ENCODE results near the gene SCAMP5.
A peak's percentile ranks its signal among the peaks of the same experiment; 100 is the strongest.

The SCAMP5 gene, protein sequence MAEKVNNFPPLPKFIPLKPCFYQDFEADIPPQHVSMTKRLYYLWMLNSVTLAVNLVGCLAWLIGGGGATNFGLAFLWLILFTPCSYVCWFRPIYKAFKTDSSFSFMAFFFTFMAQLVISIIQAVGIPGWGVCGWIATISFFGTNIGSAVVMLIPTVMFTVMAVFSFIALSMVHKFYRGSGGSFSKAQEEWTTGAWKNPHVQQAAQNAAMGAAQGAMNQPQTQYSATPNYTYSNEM

DNA sequence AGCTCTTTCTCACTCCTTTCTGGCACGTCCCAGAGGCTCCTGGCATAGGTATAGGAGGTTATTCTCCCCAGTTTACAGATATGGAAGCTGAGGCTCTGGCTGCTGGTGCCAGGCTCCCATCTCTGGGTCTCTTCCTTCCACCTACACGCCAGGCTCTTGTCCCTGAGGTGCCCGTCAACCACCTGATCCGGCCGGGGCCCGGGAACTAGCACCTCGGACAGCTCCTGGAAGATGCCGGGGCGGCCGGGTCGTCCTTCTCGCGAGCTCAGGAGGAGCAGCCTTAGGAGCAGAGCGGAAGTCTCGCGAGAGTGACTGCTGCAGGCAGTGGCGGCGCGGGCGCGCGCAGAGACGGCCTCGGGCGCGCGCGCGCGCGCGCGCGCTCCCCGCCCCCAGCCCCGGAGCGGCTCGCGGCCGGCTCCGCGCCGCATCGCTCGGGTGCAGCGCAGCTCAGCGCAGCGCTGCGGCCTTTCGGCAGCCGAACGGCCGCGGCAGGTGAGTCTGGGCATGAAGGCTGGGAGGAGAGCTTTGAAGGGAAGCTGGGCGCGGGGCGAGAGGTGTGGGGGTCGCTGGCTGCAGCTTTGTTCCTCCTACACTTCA is at the start of gene SCAMP5:
SCAMP5 (plus strand) TSS at position 382 of the 597 bp plus-strand sequence. CDS start 16,277 bp downstream, outside the sequence.
- peak; percentile 91 for DNase-seq (ENCODE audit: low read depth, low spot score)
- H3K9me3 ChIP-seq (ENCODE audit: control insufficient read depth, insufficient read depth, low read length), result no peaks in the 10 kb centered on the region
- peaks cover 2% of the 10 kb centered on the region; the same call in 1 of the 2 replicates for H3K4me1 ChIP-seq (ENCODE audit: control insufficient read depth, insufficient read depth, low read length)
- H3K36me3 ChIP-seq (ENCODE audit: control insufficient read depth, insufficient read depth, low read length), result no peaks in the 10 kb centered on the region
- H3K27ac ChIP-seq (ENCODE audit: low read length), result no peak within 1 kb of the TSS
- no CpG with 5 or more reads among the region's 58 CpGs for WGBS (ENCODE audit: insufficient coverage, insufficient read length)
- no peaks in the 10 kb centered on the region for H3K27me3 ChIP-seq (ENCODE audit: control insufficient read depth, insufficient read depth, low read length)
- H3K4me3 ChIP-seq (ENCODE audit: low read length), result peak within 1 kb of the TSS; percentile 81; the same call in 1 of the 2 replicates

DNA sequence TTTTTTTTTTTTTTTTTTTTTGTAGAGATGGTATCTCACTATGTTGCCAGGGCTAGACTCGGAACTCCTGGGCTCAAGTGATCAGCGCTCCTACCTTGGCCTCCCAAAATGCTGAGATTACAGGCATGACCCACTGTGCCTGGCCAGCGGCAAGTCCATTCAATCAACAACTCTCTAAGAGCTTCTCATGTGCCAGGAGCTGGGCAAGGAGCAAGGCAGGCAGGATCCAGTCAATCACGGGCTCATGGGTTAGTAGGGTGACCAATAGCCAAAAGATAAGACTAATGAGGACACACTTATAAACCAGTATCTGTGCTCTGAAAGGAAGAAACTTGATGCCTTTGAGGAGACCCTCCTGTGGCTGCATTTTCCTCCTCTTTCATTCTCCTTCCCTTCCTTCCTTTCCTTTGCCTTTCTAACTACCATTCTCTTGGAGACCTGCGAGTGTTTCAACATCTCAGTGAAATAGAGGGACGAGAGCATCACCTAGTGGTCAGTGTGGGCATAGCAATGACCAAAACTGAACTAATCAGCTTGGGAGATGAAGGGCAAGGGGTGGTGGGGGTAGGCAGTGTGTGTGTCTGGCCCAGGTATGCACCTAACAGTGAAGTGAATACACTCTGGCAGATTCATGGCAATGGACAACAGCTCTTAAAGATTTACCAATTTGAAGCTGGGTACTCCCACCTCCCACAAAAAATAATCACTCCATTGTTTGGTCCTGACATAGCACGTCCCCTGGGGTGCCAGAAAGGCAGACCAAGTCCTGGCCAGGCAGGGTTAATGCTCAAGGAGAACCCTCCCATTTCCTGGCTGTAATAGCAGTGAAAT is 45.1 kb upstream of the SCAMP5 start:
- Histone ChIP-seq H3K4me1 (ENCODE audit: control insufficient read depth, insufficient read depth, low read length) (peaks cover 9% of the 10 kb centered on the region), H3K4me3 (ENCODE audit: low read length) (no peak overlapping the region), H3K36me3 (ENCODE audit: control insufficient read depth, insufficient read depth, low read length) (no peaks in the 10 kb centered on the region), H3K27ac (ENCODE audit: low read length) (no peak overlapping the region), H3K27me3 (ENCODE audit: control insufficient read depth, insufficient read depth, low read length) (peaks cover 1% of the 10 kb centered on the region; the same call in 1 of the 2 replicates), H3K9me3 (ENCODE audit: control insufficient read depth, insufficient read depth, low read length) (no peaks in the 10 kb centered on the region)
- peak; percentile 92 for DNase-seq (ENCODE audit: low read depth, low spot score)
- no CpG with 5 or more reads among the region's 7 CpGs for WGBS (ENCODE audit: insufficient coverage, insufficient read length)

DNA sequence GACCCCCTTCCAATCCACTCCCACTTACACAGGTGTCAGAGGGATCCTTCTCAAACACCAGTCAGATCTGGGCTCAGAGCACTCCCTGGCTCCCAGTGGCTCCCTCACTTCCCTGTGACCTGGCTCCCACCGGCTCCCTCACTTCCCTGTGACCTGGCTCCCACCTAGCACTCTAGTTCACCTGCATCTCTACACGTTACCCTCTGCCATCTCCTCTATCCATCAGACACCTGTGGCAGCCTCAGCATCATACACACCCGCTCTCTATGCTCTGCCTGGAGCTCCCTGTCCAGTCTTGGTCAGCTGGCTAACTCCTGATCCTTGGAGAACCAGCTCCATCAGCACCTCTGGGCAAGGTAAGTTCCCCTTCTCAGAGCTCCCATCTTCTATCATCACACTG is 44.4 kb upstream of the SCAMP5 start:
- H3K9me3 ChIP-seq (ENCODE audit: control insufficient read depth, insufficient read depth, low read length), result no peaks in the 10 kb centered on the region
- no peak for DNase-seq (ENCODE audit: low read depth, low spot score)
- no peak overlapping the region for H3K27ac ChIP-seq (ENCODE audit: low read length)
- WGBS (ENCODE audit: insufficient coverage, insufficient read length), result no CpG with 5 or more reads among the region's 3 CpGs
- H3K36me3 ChIP-seq (ENCODE audit: control insufficient read depth, insufficient read depth, low read length), result no peaks in the 10 kb centered on the region
- H3K4me3 ChIP-seq (ENCODE audit: low read length), result no peak overlapping the region
- H3K4me1 ChIP-seq (ENCODE audit: control insufficient read depth, insufficient read depth, low read length), result peaks cover 9% of the 10 kb centered on the region
- H3K27me3 ChIP-seq (ENCODE audit: control insufficient read depth, insufficient read depth, low read length), result peaks cover 6% of the 10 kb centered on the region; the same call in 1 of the 2 replicates

DNA sequence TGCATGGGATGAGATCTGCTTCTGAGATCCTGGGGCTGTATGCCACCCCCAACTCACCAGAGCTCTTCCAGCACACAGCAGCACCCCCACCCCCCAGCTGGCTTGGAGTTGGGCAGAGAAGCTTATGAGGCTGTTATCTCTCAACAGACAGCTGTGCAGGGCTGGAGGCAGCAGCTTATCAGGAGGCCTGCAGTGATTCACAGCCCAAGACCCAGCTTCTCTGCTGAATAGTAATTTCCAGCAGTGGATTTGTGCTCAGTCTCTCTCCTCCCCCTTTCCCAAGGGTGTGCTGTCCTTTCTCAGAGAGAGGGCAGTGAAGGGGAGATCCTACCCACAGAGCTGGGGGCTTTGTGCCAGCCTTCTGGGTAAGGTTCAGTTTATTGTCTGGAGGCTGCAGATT is 40.8 kb upstream of the SCAMP5 start:
- Histone ChIP-seq H3K4me3 (ENCODE audit: low read length) (no peak overlapping the region), H3K36me3 (ENCODE audit: control insufficient read depth, insufficient read depth, low read length) (no peaks in the 10 kb centered on the region; the same call in 1 of the 2 replicates), H3K9me3 (ENCODE audit: control insufficient read depth, insufficient read depth, low read length) (no peaks in the 10 kb centered on the region), H3K27me3 (ENCODE audit: control insufficient read depth, insufficient read depth, low read length) (peaks cover 18% of the 10 kb centered on the region; the same call in 1 of the 2 replicates), H3K27ac (ENCODE audit: low read length) (no peak overlapping the region), H3K4me1 (ENCODE audit: control insufficient read depth, insufficient read depth, low read length) (peaks cover 12% of the 10 kb centered on the region)
- no peak for DNase-seq (ENCODE audit: low read depth, low spot score)

DNA sequence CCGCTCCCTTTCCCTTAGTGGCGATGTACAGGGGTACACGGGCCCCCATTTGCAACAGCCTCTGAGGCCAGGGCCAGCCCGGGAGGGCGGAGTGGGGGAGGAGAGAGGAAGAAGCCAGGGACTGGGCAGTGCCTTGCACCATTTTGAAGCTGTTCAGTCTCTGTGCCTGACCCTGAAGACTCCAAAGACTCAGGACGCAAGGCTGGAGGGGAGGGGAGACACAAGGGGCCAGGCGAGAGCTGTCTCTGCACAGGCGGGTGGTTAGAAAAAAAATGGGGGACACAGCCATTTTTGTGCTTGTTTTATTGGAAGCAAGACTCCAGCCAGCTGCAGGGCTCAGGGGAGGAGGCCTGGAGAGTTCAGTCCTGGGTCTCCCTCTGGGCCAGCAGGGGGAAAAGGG is 40.3 kb upstream of the SCAMP5 start:
- H3K4me3 ChIP-seq (ENCODE audit: low read length), result no peak overlapping the region
- no CpG with 5 or more reads among the region's 8 CpGs for WGBS (ENCODE audit: insufficient coverage, insufficient read length)
- DNase-seq (ENCODE audit: low read depth, low spot score), result no peak

DNA sequence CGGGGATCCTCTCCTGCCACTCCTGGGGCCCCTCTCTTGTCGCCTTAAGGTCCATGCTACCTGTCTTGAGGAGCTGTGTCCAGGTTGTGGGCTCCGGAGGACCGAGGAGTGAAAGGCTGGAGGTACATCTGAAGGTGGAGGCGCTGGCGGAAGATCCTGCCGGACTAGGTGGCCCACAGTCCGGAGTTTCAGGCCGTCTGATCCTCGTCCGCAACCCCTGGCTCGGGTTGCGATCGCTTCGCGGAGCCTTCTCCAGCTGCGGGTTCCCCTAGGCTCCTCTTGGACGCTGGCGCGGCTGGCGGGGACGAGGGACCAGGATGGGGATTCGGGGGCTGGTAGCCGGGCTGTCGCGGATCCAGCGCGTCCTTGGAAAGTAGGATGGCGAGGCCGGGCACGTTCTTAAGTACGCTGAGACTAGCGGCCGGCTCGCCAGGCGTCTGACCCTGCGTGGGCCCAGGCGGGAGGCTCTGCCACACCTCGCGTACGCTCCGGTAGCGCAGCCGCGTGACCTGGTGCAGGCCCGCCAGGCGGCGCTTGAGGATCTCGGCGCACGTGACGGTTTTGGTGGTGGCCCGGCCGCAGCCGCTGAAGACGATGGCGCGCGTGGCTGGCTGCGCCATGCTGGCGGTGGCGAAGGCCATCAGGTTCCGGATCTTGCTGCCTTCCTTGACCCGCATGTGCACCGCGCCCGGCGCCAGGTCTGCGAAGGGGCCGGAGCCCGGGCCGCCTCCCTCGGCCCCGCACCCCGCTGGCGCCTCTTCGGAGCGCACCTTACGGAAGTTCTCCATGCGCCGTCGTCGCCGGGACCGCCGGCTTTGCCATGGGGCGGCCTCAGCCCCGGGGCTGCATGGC is 39.3 kb upstream of the SCAMP5 start:
- H3K27ac ChIP-seq (ENCODE audit: low read length), result no peak overlapping the region
- H3K4me1 ChIP-seq (ENCODE audit: control insufficient read depth, insufficient read depth, low read length), result peaks cover 5% of the 10 kb centered on the region
- H3K27me3 ChIP-seq (ENCODE audit: control insufficient read depth, insufficient read depth, low read length), result peaks cover 19% of the 10 kb centered on the region; the same call in 1 of the 2 replicates
- DNase-seq (ENCODE audit: low read depth, low spot score), result no peak
- no peaks in the 10 kb centered on the region for H3K9me3 ChIP-seq (ENCODE audit: control insufficient read depth, insufficient read depth, low read length)
- no CpG with 5 or more reads among the region's 88 CpGs for WGBS (ENCODE audit: insufficient coverage, insufficient read length)
- H3K4me3 ChIP-seq (ENCODE audit: low read length), result peak overlapping the region; percentile 48; the same call in 1 of the 2 replicates
- no peaks in the 10 kb centered on the region; the same call in 1 of the 2 replicates for H3K36me3 ChIP-seq (ENCODE audit: control insufficient read depth, insufficient read depth, low read length)

More for the DNA sequence above, 40.3 kb upstream of the SCAMP5 start:
- H3K9me3 ChIP-seq (ENCODE audit: control insufficient read depth, insufficient read depth, low read length), result no peaks in the 10 kb centered on the region
- no peaks in the 10 kb centered on the region; the same call in 1 of the 2 replicates for H3K36me3 ChIP-seq (ENCODE audit: control insufficient read depth, insufficient read depth, low read length)
- H3K27ac ChIP-seq (ENCODE audit: low read length), result no peak overlapping the region
- peaks cover 11% of the 10 kb centered on the region for H3K4me1 ChIP-seq (ENCODE audit: control insufficient read depth, insufficient read depth, low read length)
- peaks cover 19% of the 10 kb centered on the region; the same call in 1 of the 2 replicates for H3K27me3 ChIP-seq (ENCODE audit: control insufficient read depth, insufficient read depth, low read length)

DNA sequence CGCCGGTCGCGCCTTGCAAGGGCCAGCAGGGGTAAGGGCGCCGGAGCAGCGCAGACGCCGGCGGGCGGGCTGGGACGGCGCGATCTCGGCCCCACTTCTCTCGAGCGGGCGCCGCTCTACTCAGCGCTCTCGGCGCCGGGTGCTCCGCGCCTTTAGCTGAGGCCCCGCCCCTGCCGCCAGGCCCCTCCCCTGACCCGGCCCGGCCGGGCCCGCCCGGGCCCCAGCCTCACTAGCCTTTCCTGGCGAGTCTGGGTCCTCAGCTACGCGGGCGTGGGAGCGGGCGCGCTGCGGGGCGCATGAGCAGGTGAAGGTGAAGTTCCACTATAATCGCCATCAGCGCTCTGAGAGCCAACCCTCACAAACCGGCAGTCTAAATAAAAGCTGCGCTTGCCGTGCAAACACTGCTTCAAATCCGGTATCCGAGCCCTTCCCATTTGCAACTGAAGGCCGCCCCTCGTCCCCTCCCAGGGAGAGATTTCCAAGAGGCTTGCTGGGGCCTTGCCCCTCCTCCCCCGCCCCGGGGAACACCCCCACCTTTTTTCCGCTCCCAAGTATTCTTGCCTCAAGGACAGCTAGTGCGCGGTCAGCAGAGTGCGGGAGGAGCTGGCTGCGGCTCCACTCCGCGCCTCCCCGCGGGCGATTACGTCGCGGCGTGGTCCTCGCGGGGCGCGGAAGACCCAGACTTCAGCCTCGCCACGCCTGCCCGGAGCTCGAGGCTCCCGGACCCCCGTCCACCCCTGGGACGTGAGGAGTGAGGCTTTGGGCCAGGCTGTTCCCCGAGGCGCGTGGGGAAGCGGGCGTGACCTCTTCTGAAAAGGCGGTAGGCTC is 38.5 kb upstream of the SCAMP5 start, which contains the start of gene RPP25:
RPP25 (minus strand) TSS at position 125 of the 828 bp plus-strand sequence. CDS start 189 bp downstream, outside the sequence.
- no peak for DNase-seq (ENCODE audit: low read depth, low spot score)
- H3K4me1 ChIP-seq (ENCODE audit: control insufficient read depth, insufficient read depth, low read length), result peaks cover 5% of the 10 kb centered on the region
- H3K27me3 ChIP-seq (ENCODE audit: control insufficient read depth, insufficient read depth, low read length), result peaks cover 19% of the 10 kb centered on the region; the same call in 1 of the 2 replicates
- H3K36me3 ChIP-seq (ENCODE audit: control insufficient read depth, insufficient read depth, low read length), result no peaks in the 10 kb centered on the region; the same call in 1 of the 2 replicates
- no CpG with 5 or more reads among the region's 83 CpGs for WGBS (ENCODE audit: insufficient coverage, insufficient read length)
- H3K27ac ChIP-seq (ENCODE audit: low read length), result no peak within 1 kb of the TSS
- no peaks in the 10 kb centered on the region for H3K9me3 ChIP-seq (ENCODE audit: control insufficient read depth, insufficient read depth, low read length)
- peak within 1 kb of the TSS; percentile 48; the same call in 1 of the 2 replicates for H3K4me3 ChIP-seq (ENCODE audit: low read length)

DNA sequence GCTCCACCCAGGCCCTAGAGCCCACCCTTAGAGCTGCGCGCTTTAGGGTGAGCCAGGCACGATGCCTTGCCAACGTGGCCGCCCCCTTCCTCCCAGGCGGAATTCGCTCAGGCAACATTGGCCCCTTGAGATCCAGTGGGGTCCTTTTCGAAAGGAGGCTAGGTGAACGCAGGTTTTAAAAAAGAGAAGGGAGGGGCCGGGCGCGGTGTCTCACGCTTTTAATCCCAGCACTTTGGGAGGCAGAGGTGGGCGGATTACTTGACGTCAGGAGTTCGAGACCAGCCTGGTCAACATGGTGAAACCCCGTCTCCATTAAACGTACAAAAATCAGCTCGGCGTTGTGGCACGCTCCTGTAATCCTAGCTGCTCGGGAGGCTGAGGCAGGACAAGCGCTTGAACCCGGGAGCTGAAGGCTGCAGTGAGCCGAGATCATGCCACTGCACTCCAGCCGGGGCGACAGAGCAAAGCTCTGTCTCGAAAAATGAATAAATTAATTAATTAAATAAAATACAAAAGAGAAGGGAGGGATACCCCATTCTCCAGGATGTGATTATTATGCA is 37.8 kb upstream of the SCAMP5 start:
- no peak overlapping the region for H3K27ac ChIP-seq (ENCODE audit: low read length)
- peak overlapping the region; percentile 48; the same call in 1 of the 2 replicates for H3K4me3 ChIP-seq (ENCODE audit: low read length)
- no peak for DNase-seq (ENCODE audit: low read depth, low spot score)

More for the DNA sequence above, 37.8 kb upstream of the SCAMP5 start:
- H3K9me3 ChIP-seq (ENCODE audit: control insufficient read depth, insufficient read depth, low read length), result no peaks in the 10 kb centered on the region
- peaks cover 19% of the 10 kb centered on the region; the same call in 1 of the 2 replicates for H3K27me3 ChIP-seq (ENCODE audit: control insufficient read depth, insufficient read depth, low read length)
- WGBS (ENCODE audit: insufficient coverage, insufficient read length), result no CpG with 5 or more reads among the region's 28 CpGs
- H3K4me1 ChIP-seq (ENCODE audit: control insufficient read depth, insufficient read depth, low read length), result peaks cover 5% of the 10 kb centered on the region
- no peaks in the 10 kb centered on the region; the same call in 1 of the 2 replicates for H3K36me3 ChIP-seq (ENCODE audit: control insufficient read depth, insufficient read depth, low read length)
